Endothelial cell of umbilical vein (primary cell): Measurements from ENCODE around the gene SLC34A1.

Source experiments
- CTCF ChIP-seq, 2 donors: IDR thresholded peaks; 1 replicate in 1 of 2; 2 replicates in 1 of 2; pipeline ENCODE4 v1.5.1; 2011; ENCODE audit warnings: low read length in 2 of 2, mild to moderate bottlenecking in 2 of 2, moderate library complexity in 2 of 2, control low read depth in 1 of 2, inconsistent platforms in 1 of 2, low read depth in 1 of 2; ENCODE audit not compliant: insufficient read depth in 1 of 2; ENCODE audit errors: extremely low read depth in 1 of 2
- EZH2 ChIP-seq: IDR thresholded peaks from 2 replicates; pipeline ENCODE4 v1.6.1; 2012; ENCODE audit warnings: borderline replicate concordance, low read depth, mild to moderate bottlenecking, moderate library complexity, low read length, inconsistent platforms; ENCODE audit not compliant: severe bottlenecking
- FOS ChIP-seq: IDR thresholded peaks from 2 replicates; pipeline ENCODE4 v1.6.1; 2011; ENCODE audit warnings: mild to moderate bottlenecking, low read length, moderate library complexity, borderline replicate concordance; ENCODE audit not compliant: insufficient read depth
- GATA2 ChIP-seq: IDR thresholded peaks from 2 replicates; pipeline ENCODE4 v1.7.0; 2011; ENCODE audit warnings: low read depth, mild to moderate bottlenecking, moderate library complexity, mixed read lengths, low read length; ENCODE audit not compliant: insufficient read length, insufficient read depth
- JUN ChIP-seq: IDR thresholded peaks from 2 replicates; pipeline ENCODE4 v1.6.1; 2011; ENCODE audit warnings: borderline replicate concordance, low read depth; ENCODE audit not compliant: insufficient read length, insufficient read depth
- MYC ChIP-seq: IDR thresholded peaks from one replicate; pipeline ENCODE4 v1.6.1; 2011; ENCODE audit warnings: mild to moderate bottlenecking, low read depth, low read length
- POLR2A ChIP-seq: IDR thresholded peaks from 2 replicates; pipeline ENCODE4 v1.6.1; 2012; ENCODE audit warnings: low read depth, mild to moderate bottlenecking, control low read depth, low read length
- POLR2AphosphoS5 ChIP-seq: IDR thresholded peaks from 2 replicates; pipeline ENCODE4 v1.6.1; 2012; ENCODE audit warnings: low read depth, mild to moderate bottlenecking, control low read depth, low read length, moderate library complexity; ENCODE audit not compliant: insufficient read depth

- TF ChIP-seq JUN (no peak), POLR2A (no peak), CTCF (IDR thresholded peaks at IDR 0.05; ENCODE audit: extremely low read depth in 1 of 2, insufficient read depth in 1 of 2, low read depth in 1 of 2, low read length in 2 of 2) (no peak), FOS (no peak), POLR2AphosphoS5 (no peak), EZH2 (no peak), MYC (no peak), GATA2 (no peak)
Observed at GRCh38 chr5:177349762-177350161, 34.5 kb upstream of the SLC34A1 start.
